GM21619 (cell line): ENCODE measurements around the gene EDN1.

Source experiments
- ATAC-seq: cut with Tn5 transposase; IDR thresholded peaks from one replicate; pipeline ENCODE4 v1.9.1; 2021; ENCODE audit not compliant: unreplicated experiment

Gene EDN1

GRCh38 chr6:12344961-12345693, 55.0 kb downstream of the EDN1 start:
- ATAC-seq: no peak

GRCh38 chr6:12345694-12346058, 55.5 kb downstream of the EDN1 start:
- ATAC-seq: no peak
